SK-N-SH (cell line): Measurements from ENCODE around the gene ITGA1. TPM values are rescaled to one million over a fixed set of nuclear protein-coding genes. Genes with fewer than 3 reads are reported as not detected.

Experiments used
- CTCF ChIA-PET: fragments of 300-600, 350-600 bp; formaldehyde crosslinking; extraction: SDS; loops from one replicate; lab custom pipeline; 2021; lab: Yijun Ruan, JAX
- POLR2A ChIA-PET: fragments of 350-600 bp; sonication (Branson Sonifier 250); formaldehyde crosslinking; extraction: SDS; loops from one replicate; lab custom pipeline; 2020; ENCODE audit warnings: antibody characterized with exemption, inconsistent platforms; lab: Yijun Ruan, JAX
- DNase-seq: peaks from one replicate; pipeline ENCODE4 v3.0.0; 2012
- H2AFZ ChIP-seq: fragments of 200-600 bp; sonication (generic); 2 replicates; pipeline ENCODE4 v1.8.1; 2016; ENCODE audit warnings: antibody characterized with exemption, mild to moderate bottlenecking, low read depth
- H3F3A ChIP-seq: fragments of 200-600 bp; sonication (generic); replicated peaks from 2 replicates; pipeline ENCODE3; 2016; ENCODE audit warnings: antibody characterized with exemption, mild to moderate bottlenecking; ENCODE audit not compliant: insufficient read depth
- H3K27ac ChIP-seq, 2 experiments: fragments of 200-500 bp in 1 of 2; fragments of 200-600 bp in 1 of 2; sonication (Bioruptor generic) in 1 of 2; sonication (generic), shearing (Covaris generic) in 1 of 2; 2 replicates each; pipeline versions ENCODE4 v1.5.1 to v1.6.1; 2014 to 2016; ENCODE audit warnings: low read depth in 2 of 2, inconsistent platforms in 1 of 2, low read length in 1 of 2, mild to moderate bottlenecking in 1 of 2, mixed read lengths in 1 of 2
- H3K27me3 ChIP-seq: fragments of 200-600 bp; sonication (generic), shearing (Covaris generic); 2 replicates; pipeline ENCODE4 v1.6.1; 2016; ENCODE audit warnings: mixed run types; ENCODE audit not compliant: insufficient read depth
- H3K36me3 ChIP-seq, 2 experiments: fragments of 200-500 bp in 1 of 2; fragments of 200-600 bp in 1 of 2; sonication (Bioruptor generic) in 1 of 2; sonication (generic) in 1 of 2; replicated peaks in 1 of 2; 2 replicates each; pipeline versions ENCODE3 to v1.5.1; 2014 to 2016; ENCODE audit warnings: low read length in 1 of 2, mild to moderate bottlenecking in 1 of 2; ENCODE audit not compliant: insufficient read depth in 2 of 2, control insufficient read depth in 1 of 2
- H3K4me1 ChIP-seq, 2 experiments: fragments of 200-500 bp in 1 of 2; fragments of 200-600 bp in 1 of 2; sonication (Bioruptor generic) in 1 of 2; sonication (generic), shearing (Covaris generic) in 1 of 2; 2 replicates each; pipeline versions ENCODE4 v1.5.1 to v1.6.1; 2014 to 2016; ENCODE audit warnings: low read depth in 1 of 2, low read length in 1 of 2, mixed run types in 1 of 2; ENCODE audit not compliant: insufficient read depth in 2 of 2, control insufficient read depth in 1 of 2
- H3K4me2 ChIP-seq: fragments of 200-600 bp; sonication (generic), shearing (Covaris generic); 2 replicates; pipeline ENCODE4 v1.6.1; 2017; ENCODE audit warnings: mixed run types
- H3K4me3 ChIP-seq, 2 experiments: fragments of 200-500 bp in 1 of 2; fragments of 200-600 bp in 1 of 2; sonication (Bioruptor generic) in 1 of 2; sonication (generic), shearing (Covaris generic) in 1 of 2; 2 replicates each; pipeline versions ENCODE4 v1.5.1 to v1.8.1; 2014 to 2016; ENCODE audit warnings: low read depth in 2 of 2, inconsistent platforms in 1 of 2, low read length in 1 of 2, mild to moderate bottlenecking in 1 of 2, mixed read lengths in 1 of 2, moderate library complexity in 1 of 2
- H3K79me2 ChIP-seq: fragments of 200-600 bp; sonication (generic); 2 replicates; pipeline ENCODE4 v1.8.1; 2017; ENCODE audit warnings: mild to moderate bottlenecking; ENCODE audit not compliant: insufficient read depth
- H3K9ac ChIP-seq: fragments of 200-600 bp; sonication (generic); 2 replicates; pipeline ENCODE4 v1.6.1; 2017; ENCODE audit warnings: mixed run types
- H3K9me2 ChIP-seq: fragments of 200-600 bp; sonication (generic); 2 replicates; pipeline ENCODE4 v1.6.1; 2017; ENCODE audit warnings: mixed run types
- H3K9me3 ChIP-seq: fragments of 200-600 bp; sonication (generic); 2 replicates; pipeline ENCODE4 v1.6.1; 2017; ENCODE audit warnings: mixed run types, mild to moderate bottlenecking, moderate library complexity
- H4K20me1 ChIP-seq: fragments of 200-600 bp; sonication (generic); 2 replicates; pipeline ENCODE4 v1.6.1; 2017; ENCODE audit warnings: mild to moderate bottlenecking, mixed run types; ENCODE audit not compliant: insufficient read depth
- CTCF ChIP-seq: fragments of 200-600 bp; sonication (generic); IDR thresholded peaks from 2 replicates; pipeline ENCODE4 v1.6.1; 2017; ENCODE audit warnings: antibody characterized with exemption, mild to moderate bottlenecking, moderate library complexity
- EP300 ChIP-seq, 2 experiments: IDR thresholded peaks; 2 replicates each; pipeline versions ENCODE4 v1.4.0 to v1.6.1; 2012; ENCODE audit warnings: borderline replicate concordance in 1 of 2, low read depth in 1 of 2, low read length in 1 of 2
- FOSL2 ChIP-seq: IDR thresholded peaks from 2 replicates; pipeline ENCODE4 v1.4.0; 2012; ENCODE audit warnings: low read depth, mild to moderate bottlenecking, moderate library complexity, borderline replicate concordance
- FOXM1 ChIP-seq: IDR thresholded peaks from 2 replicates; pipeline ENCODE4 v1.4.0; 2012; ENCODE audit warnings: low read depth, mild to moderate bottlenecking
- GATA2 ChIP-seq: sonication (generic); formaldehyde crosslinking; IDR thresholded peaks from 2 replicates; pipeline ENCODE4 v1.5.0; 2020; ENCODE audit warnings: mild to moderate bottlenecking, missing genetic modification reagents
- IRF3 ChIP-seq: fragments of 150-350 bp; IDR thresholded peaks from 2 replicates; pipeline ENCODE4 v1.6.1; 2016; ENCODE audit warnings: mild to moderate bottlenecking, low read depth, low read length
- MEF2A ChIP-seq: IDR thresholded peaks from 2 replicates; pipeline ENCODE4 v1.4.0; 2012; ENCODE audit warnings: low read depth, borderline replicate concordance
- NFIC ChIP-seq: IDR thresholded peaks from 2 replicates; pipeline ENCODE4 v1.4.0; 2012; ENCODE audit warnings: borderline replicate concordance
- NRF1 ChIP-seq: IDR thresholded peaks from 2 replicates; pipeline ENCODE4 v1.6.1; 2012; ENCODE audit warnings: low read depth, mild to moderate bottlenecking, low read length
- POLR2AphosphoS5 ChIP-seq: IDR thresholded peaks from 2 replicates; pipeline ENCODE4 v1.6.1; 2012; ENCODE audit warnings: low read depth, low read length
- SIN3A ChIP-seq: IDR thresholded peaks from 2 replicates; pipeline ENCODE4 v1.6.1; 2012; ENCODE audit warnings: low read depth, mild to moderate bottlenecking, low read length, moderate library complexity, borderline replicate concordance
- TEAD4 ChIP-seq: IDR thresholded peaks from 2 replicates; pipeline ENCODE4 v1.4.0; 2012; ENCODE audit warnings: mild to moderate bottlenecking, borderline replicate concordance; ENCODE audit not compliant: insufficient read depth
- USF1 ChIP-seq: IDR thresholded peaks from 2 replicates; pipeline ENCODE4 v1.4.0; 2012; ENCODE audit warnings: low read depth, borderline replicate concordance
- WGBS: methylation state at CpG from one replicate; pipeline ENCODE4 v1.1.6; 2017; ENCODE audit warnings: low lambda C conversion rate; 5-methylcytosine and 5-hydroxymethylcytosine counted together
- polyA plus RNA-seq, 3 experiments: library from polyadenylated mRNA; depleted of rRNA; stranded (reverse); fragments of >200 nt; gene quantifications; 2 replicates each; pipeline ENCODE4 v1.2.3, GENCODE V29; 2012

Gene ITGA1
- polyA plus RNA-seq, 1 of the 3 experiments (the other 2 are of a cell fraction), result 7.7 TPM

- H3K4me3 ChIP-seq, result no peak overlapping the region
- H3K79me2 ChIP-seq, result no peaks in the 10 kb centered on the region
- CTCF ChIA-PET, result interaction anchor here (0.7 to 0.9 kb wide), 2 partner anchors 78 to 143 kb away, joined by 4 read pairs; no protein-coding TSS in a partner anchor
- no peaks in the 10 kb centered on the region for H3K27me3 ChIP-seq
- no peaks in the 10 kb centered on the region for H3K4me1 ChIP-seq
- no peaks in the 10 kb centered on the region for H4K20me1 ChIP-seq
- no peak overlapping the region for H2AFZ ChIP-seq
- H3K9me2 ChIP-seq, result 0 out of 2 replicates have a peak, but pooled peaks cover 5% of the 10 kb centered on the region
- H3F3A ChIP-seq, result peaks cover 4% of the 10 kb centered on the region
- H3K27ac ChIP-seq, result no peak overlapping the region
- no peaks in the 10 kb centered on the region for H3K36me3 ChIP-seq
- H3K4me2 ChIP-seq, result no peak overlapping the region
- no peaks in the 10 kb centered on the region for H3K9me3 ChIP-seq
- TF ChIP-seq FOXM1 (no peak), USF1 (no peak), GATA2 (CRISPR knock-in tag) (no peak), FOSL2 (no peak), TEAD4 (no peak), MEF2A (no peak), SIN3A (no peak), CTCF (no peak), POLR2AphosphoS5 (no peak), IRF3 (no peak), EP300 (IDR thresholded peaks at IDR 0.05; ENCODE audit: borderline replicate concordance in 1 of 2, low read depth in 1 of 2, low read length in 1 of 2) (no peak)
- no peak for DNase-seq
- POLR2A ChIA-PET, result no interaction called here
- no peak overlapping the region for H3K9ac ChIP-seq
Observed at GRCh38 chr5:52772668-52773067, 15.0 kb upstream of the ITGA1 start.

GRCh38 chr5:52773342-52773741 is 14.4 kb upstream of the ITGA1 start:
- DNase-seq, result no peak
- Histone ChIP-seq H3K9ac (no peak overlapping the region), H3K4me3 (no peak overlapping the region), H3K27me3 (no peaks in the 10 kb centered on the region), H3K79me2 (no peaks in the 10 kb centered on the region), H3K9me2 (0 out of 2 replicates have a peak, but pooled peaks cover 6% of the 10 kb centered on the region), H4K20me1 (no peaks in the 10 kb centered on the region), H3K36me3 (no peaks in the 10 kb centered on the region), H3K4me1 (no peaks in the 10 kb centered on the region), H2AFZ (no peak overlapping the region), H3F3A (peaks cover 4% of the 10 kb centered on the region), H3K4me2 (no peak overlapping the region), H3K27ac (no peak overlapping the region), H3K9me3 (no peaks in the 10 kb centered on the region)
- ChIA-PET CTCF (interaction anchor here (0.7 to 0.9 kb wide), 2 partner anchors 79 to 142 kb away, joined by 4 read pairs; no protein-coding TSS in a partner anchor), POLR2A (no interaction called here)
- TF ChIP-seq NFIC, result no peak
- TF ChIP-seq NRF1, result no peak
- no peak for TF ChIP-seq GATA2 (CRISPR knock-in tag)
- no peak for TF ChIP-seq FOSL2
- 85% methylated on average over 2 of the region's 2 CpGs for WGBS
